HG03095 (cell line): Measurements from ENCODE around the gene CCDC141.

Experiments used
- ATAC-seq: cut with Tn5 transposase; IDR thresholded peaks from one replicate; pipeline ENCODE4 v1.9.1; 2021; ENCODE audit warnings: moderate library complexity; ENCODE audit not compliant: unreplicated experiment

Gene CCDC141

GRCh38 chr2:178834086-178834485 lies 215.9 kb downstream of the CCDC141 start:
- no peak for ATAC-seq

- ATAC-seq, result no peak
Observed at GRCh38 chr2:178833382-178833781, 216.6 kb downstream of the CCDC141 start.

DNA sequence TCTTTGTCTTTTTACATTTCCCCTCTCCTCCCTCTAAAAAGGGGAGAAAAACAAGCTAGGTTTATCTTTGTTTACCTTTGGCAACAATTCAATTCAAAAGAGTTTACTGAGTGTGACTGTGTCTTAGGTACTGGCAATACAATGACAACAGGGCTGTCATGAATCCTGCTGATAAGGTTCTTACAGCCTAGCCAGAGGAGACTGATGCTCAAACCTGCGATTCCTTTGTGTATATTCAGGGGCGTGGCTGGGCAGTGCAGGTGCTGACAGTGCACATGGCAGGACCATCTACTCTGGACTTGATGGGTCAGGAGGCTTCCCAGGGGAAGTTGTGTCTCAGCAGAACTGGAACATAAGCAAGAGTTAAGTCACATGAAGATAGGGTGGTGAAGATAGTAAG lies 219.5 kb downstream of the CCDC141 start:
- ATAC-seq, result no peak

DNA sequence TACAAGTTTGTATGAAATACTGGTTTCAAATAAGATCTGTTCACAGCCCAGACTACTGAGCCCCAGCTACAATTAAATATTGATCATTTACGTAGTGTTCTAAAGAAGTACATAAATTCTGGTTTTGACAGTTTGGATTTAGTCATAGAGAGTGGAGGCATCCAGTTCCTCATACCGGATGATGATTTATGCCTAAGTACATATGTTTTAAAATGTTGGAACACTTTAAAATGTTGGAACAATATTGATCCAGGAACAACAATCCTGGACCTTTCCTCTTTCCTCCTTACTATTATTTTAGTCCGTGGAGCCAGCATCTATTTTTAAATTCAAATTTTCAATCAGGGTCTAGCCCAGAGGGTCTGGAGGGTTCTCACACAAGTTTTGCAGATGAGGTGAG lies 220.0 kb downstream of the CCDC141 start:
- no peak for ATAC-seq

DNA sequence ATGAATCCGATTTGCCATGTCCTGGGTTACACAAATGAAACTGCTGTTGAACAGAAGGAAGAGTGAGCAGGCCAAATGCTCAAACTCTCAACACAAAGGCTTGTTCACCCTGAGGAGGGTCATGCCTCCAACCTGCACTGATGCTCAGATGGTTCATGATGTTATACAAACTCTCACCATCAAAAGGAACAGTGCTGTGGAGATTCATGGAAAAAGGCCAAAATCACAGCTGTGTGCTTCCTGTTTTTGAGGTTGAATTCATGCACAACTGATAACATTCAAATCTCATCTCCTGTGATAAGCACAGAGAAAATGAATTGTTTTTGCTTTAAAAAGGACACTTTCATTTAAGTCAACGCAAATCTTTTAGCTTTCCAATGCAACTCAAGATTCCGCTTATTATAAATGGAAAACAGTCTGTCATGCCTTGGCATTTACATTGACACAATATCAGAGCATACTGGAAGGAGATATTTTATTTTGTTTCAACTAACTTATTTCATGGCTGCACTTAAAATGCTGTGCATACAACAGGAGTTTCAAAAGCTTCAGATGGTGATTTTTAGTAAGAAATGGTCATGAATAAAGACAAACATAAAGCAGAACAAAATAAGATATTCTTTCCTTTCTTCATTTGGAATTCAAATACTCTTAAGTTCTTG lies 220.5 kb downstream of the CCDC141 start:
- no peak for ATAC-seq

DNA sequence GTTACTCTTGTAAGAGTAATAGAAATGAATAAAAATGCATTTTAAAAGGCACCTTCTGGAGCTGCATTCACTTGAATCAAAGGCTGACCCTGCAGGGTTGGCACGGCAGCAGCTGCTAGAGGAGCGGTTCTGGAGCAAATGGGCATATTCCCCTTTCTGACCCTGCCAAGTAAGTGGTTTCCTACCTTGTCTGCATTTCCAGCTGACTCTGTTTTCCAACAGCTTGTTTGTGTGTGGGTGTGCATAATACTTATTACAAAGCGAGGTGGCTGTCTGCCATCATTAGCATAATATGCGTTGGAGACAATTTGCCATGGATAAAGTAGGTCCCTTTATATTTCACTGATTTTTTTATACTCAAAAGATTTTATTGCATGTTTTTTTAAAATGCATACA lies 221.5 kb downstream of the CCDC141 start:
- no peak for ATAC-seq

DNA sequence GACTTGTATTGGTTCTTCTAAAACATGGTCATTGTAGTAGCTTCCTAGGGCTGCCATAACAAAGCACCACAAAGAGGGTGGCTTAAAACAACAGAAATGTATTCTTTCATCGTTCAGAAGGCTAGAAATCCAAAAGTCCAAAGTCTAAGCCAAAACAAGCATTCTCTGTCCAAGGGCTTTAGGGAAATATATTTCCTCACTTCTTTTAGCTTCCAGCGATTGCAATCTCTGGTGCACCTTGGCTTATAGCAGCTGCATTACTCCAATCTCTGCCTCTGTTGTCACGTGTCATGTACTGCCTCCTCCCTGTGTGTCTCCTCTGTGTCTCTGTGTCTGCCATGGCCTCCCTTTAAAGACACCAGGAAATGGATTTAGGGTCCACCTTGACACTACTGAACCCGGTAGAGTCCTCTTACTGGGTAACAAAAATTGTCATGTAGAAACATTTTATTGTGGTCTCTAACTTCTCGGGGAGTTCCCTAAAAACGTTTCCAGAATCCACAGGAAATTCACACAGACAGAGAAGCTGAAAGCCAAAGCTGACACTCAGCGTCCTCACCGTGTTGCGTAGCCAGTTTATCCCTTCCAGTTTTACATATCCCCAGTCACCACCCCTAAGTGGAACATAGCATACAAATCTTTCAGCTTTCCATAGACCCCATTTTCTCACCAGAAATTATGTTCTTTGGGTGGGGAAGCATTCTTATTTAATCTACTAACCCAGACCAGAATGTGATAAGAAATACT lies 222.0 kb downstream of the CCDC141 start:
- no peak for ATAC-seq

- ATAC-seq, result no peak
Observed at GRCh38 chr2:178827111-178827510, 222.8 kb downstream of the CCDC141 start.

- ATAC-seq, result no peak
Observed at GRCh38 chr2:178825183-178825582, 224.8 kb downstream of the CCDC141 start.

- ATAC-seq, result no peak
Observed at GRCh38 chr2:178824181-178824580, 225.8 kb downstream of the CCDC141 start.

GRCh38 chr2:178819992-178820391 lies 229.9 kb downstream of the CCDC141 start:
- ATAC-seq, result peak; percentile 86

- no peak for ATAC-seq
Observed at GRCh38 chr2:178819147-178819875, 230.6 kb downstream of the CCDC141 start.

DNA sequence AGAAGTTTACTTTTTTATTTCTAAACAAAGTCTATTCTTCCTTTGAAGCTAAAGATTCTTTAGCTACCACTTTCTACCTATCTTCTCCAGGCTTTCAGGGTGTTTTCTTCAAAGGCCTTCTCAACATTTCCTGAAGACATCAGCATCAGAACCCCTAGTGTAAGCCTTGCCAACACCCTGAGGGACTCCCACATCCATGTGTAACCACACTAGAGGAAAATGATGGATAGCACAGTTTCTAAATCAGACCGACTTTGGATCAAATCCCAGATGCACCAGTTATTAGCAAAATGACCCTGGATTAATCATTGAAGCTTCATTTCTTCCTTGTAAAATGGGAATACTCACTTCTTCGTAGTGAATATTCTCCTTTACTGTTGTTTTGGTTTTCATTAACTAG lies 238.0 kb downstream of the CCDC141 start:
- no peak for ATAC-seq

- ATAC-seq, result no peak
Observed at GRCh38 chr2:178811045-178811444, 238.9 kb downstream of the CCDC141 start.

GRCh38 chr2:178810422-178810821 lies 239.5 kb downstream of the CCDC141 start:
- no peak for ATAC-seq

- no peak for ATAC-seq
Observed at GRCh38 chr2:178807227-178808008, 242.5 kb downstream of the CCDC141 start, which contains the start of gene TTN. Gene TTN, minus strand, starts transcription at chr2:178807423. Its CDS starts 2,781 bp downstream, at chr2:178804642.

DNA sequence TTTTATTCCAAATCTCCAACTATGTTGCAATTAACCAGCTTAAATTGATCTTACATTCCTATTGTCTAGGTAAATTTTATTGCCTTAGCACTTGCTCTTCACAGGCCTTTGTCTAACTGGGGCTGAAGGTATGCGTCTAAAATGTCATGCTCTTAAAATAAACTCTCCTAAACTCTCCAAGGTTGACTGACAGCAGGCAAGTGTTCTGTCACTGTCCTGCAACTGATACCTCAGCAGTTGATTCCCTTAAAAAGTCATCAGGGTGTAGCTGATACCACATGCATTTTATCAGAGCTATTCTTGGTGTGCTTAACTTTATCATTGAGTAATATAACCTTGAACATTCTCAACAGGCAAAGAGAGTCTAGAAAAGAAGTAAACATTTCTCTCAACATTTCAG lies 243.4 kb downstream of the CCDC141 start:
- ATAC-seq, result no peak

DNA sequence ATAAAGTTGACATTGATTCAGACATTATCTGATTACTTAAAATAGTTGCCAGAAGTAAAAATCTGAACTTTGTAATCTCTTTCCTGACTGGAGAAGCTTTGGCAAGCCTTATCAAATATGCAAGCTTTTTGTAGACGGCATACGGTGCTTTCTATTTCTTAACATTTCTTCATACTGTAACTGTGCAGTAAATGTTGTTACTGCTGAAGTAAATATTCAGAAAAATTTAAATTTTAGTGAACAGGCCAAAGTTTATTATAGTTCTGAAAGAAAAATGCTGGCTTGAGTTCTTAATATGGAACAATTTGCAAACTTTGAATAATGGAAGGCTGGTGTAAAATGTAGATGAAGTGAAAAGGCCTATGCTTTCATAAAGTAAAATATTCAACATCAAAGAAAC lies 244.5 kb downstream of the CCDC141 start:
- ATAC-seq, result no peak

DNA sequence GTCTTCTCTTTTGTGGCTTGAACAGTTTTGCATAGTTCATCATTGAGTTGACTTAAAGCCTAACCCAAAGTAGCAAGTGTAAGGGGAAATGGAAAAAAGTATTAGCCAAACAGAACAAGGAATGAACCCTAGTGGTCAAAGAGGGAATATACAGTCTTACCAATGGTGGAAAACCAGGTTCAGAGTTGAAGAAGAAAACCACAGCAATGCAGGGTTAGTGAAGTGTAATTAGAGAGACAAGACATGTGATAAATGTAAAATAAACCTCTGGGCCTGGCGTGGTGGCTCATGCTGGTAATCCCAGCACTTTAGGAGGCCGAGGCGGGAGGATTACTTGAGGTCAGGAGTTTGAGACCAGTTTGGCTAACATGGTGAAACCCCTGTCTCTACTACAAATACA lies 245.1 kb downstream of the CCDC141 start:
- no peak for ATAC-seq

DNA sequence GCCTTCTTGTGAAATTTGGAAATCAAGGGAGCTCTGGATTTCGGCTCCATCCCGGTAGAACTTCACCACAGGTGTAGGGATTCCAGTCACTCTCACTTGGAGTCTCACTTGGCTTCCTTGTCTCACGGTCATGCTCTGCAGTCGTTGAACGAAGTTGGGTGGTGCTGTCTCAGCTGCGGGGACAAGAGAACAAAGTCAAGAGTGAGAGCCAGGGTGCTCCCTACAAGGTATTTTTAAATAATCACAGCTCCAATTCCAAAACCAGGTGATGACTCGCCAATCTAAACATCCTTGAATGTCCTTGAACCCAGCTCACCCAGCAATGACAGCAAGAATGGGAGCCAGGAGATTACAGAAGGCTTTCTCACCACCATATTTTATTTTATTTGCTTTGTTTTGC lies 249.4 kb downstream of the CCDC141 start:
- ATAC-seq, result no peak

DNA sequence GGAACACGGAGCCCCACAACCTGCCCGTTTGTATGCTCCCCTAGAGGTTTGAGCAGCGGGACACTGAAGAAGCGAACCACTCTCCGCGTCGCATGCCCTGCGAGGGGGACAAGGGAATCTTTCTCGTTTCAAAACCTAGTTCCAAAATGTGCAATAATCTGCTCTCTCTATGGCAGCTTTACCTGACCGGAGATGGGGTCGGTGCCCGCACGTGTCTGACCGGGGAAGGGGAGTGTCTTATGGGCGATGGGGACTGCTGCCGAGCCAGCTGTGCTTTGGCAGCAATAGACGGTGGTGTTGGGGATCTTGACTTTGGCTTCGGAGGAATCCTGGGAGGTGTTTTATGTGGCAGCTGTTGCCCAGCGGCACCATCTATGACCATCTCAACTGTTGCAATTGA lies 250.6 kb downstream of the CCDC141 start:
- ATAC-seq, result no peak
